Brain microvascular endothelial cell (primary cell): Measurements from ENCODE around the gene ARHGAP26.

Source experiments
- DNase-seq: peaks from one replicate; pipeline ENCODE4 v3.0.0-alpha.2; 2020
- H3K27ac ChIP-seq: fragments of 250-450 bp; sonication (Bioruptor Pico); 2 replicates; pipeline ENCODE4 v1.5.1; 2020; ENCODE audit warnings: mild to moderate bottlenecking, moderate library complexity
- H3K27me3 ChIP-seq: fragments of 250-450 bp; sonication (Bioruptor Pico); replicated peaks from 2 replicates; pipeline ENCODE4 v1.5.1; 2020; ENCODE audit warnings: mild to moderate bottlenecking
- H3K36me3 ChIP-seq: fragments of 250-450 bp; sonication (Bioruptor Pico); replicated peaks from 2 replicates; pipeline ENCODE4 v1.5.1; 2020; ENCODE audit warnings: mild to moderate bottlenecking
- H3K4me3 ChIP-seq: 2 replicates; pipeline ENCODE4 v1.5.1; 2011; ENCODE audit warnings: low read depth, mild to moderate bottlenecking, control low read depth, low read length, moderate library complexity
- CTCF ChIP-seq: IDR thresholded peaks from 2 replicates; pipeline ENCODE4 v1.5.1; 2011; ENCODE audit warnings: low read depth, mild to moderate bottlenecking, moderate library complexity, low read length, control low read depth, inconsistent platforms; ENCODE audit errors: missing control alignments
- in situ Hi-C: cut with HindIII; loops from 2 replicates; pipeline ENCODE4 v1.10.0; 2017; ENCODE audit warnings: low sequenced_read_pairs, low pct_ligation_motif_present

The ARHGAP26 gene

GRCh38 chr5:143188692-143189091, 418.5 kb downstream of the ARHGAP26 start:
- Histone ChIP-seq H3K27me3 (no peaks in the 10 kb centered on the region), H3K27ac (no peak overlapping the region), H3K36me3 (no peaks in the 10 kb centered on the region), H3K4me3 (no peak overlapping the region)
- no peak for DNase-seq
- no peak for TF ChIP-seq CTCF
- in situ Hi-C loops = no loop called here

GRCh38 chr5:143190260-143190810, 420.2 kb downstream of the ARHGAP26 start:
- Histone ChIP-seq H3K36me3 (no peaks in the 10 kb centered on the region), H3K4me3 (no peak overlapping the region), H3K27me3 (no peaks in the 10 kb centered on the region), H3K27ac (no peak overlapping the region)
- no peak for DNase-seq
- TF ChIP-seq CTCF = no peak
- in situ Hi-C loops = no loop called here

GRCh38 chr5:143191720-143192119, 421.5 kb downstream of the ARHGAP26 start:
- in situ Hi-C loops = no loop called here
- no peaks in the 10 kb centered on the region for H3K36me3 ChIP-seq
- no peak overlapping the region for H3K4me3 ChIP-seq
- no peaks in the 10 kb centered on the region for H3K27me3 ChIP-seq
- TF ChIP-seq CTCF = no peak
- DNase-seq = no peak
- H3K27ac ChIP-seq = no peak overlapping the region

GRCh38 chr5:143192191-143192900, 422.2 kb downstream of the ARHGAP26 start:
- TF ChIP-seq CTCF = no peak
- Histone ChIP-seq H3K36me3 (no peaks in the 10 kb centered on the region), H3K4me3 (no peak overlapping the region), H3K27ac (no peak overlapping the region), H3K27me3 (no peaks in the 10 kb centered on the region)
- DNase-seq = no peak
- in situ Hi-C loops = no loop called here

GRCh38 chr5:143194206-143194605, 424.0 kb downstream of the ARHGAP26 start:
- Histone ChIP-seq H3K4me3 (no peak overlapping the region), H3K27ac (no peak overlapping the region), H3K27me3 (no peaks in the 10 kb centered on the region), H3K36me3 (no peaks in the 10 kb centered on the region)
- no peak for TF ChIP-seq CTCF
- in situ Hi-C loops = no loop called here
- DNase-seq = no peak

- TF ChIP-seq CTCF = no peak
- DNase-seq = no peak
- in situ Hi-C loops = no loop called here
Observed at GRCh38 chr5:143194713-143195112, 424.5 kb downstream of the ARHGAP26 start.

More at GRCh38 chr5:143194713-143195112, 424.5 kb downstream of the ARHGAP26 start:
- H3K27me3 ChIP-seq = no peaks in the 10 kb centered on the region
- no peak overlapping the region for H3K4me3 ChIP-seq
- H3K36me3 ChIP-seq = no peaks in the 10 kb centered on the region
- no peak overlapping the region for H3K27ac ChIP-seq
